Transverse colon (tissue), 4 donors: ENCODE results near the gene TIGD1. TPM values are rescaled to one million over a fixed set of nuclear protein-coding genes. Genes with fewer than 3 reads are reported as not detected.

Source experiments
- DNase-seq: peaks from one replicate; pipeline ENCODE4 v3.0.0-alpha.2; 2019
- H3K27ac ChIP-seq, 4 donors: fragments of 200-600 bp; sonication (generic); 2 replicates each; pipeline ENCODE4 v1.5.1; 2016 to 2018; ENCODE audit warnings: inconsistent platforms in 4 of 4
- H3K27me3 ChIP-seq: fragments of 200-600 bp; sonication (generic); 2 replicates; pipeline ENCODE4 v1.5.1; 2017; ENCODE audit warnings: inconsistent platforms
- H3K36me3 ChIP-seq, 4 donors: fragments of 200-600 bp; sonication (generic); 2 replicates each; pipeline ENCODE4 v1.5.1; 2017 to 2019; ENCODE audit warnings: inconsistent platforms in 4 of 4
- H3K4me1 ChIP-seq, 4 donors: fragments of 200-600 bp; sonication (generic); 2 replicates each; pipeline ENCODE4 v1.5.1; 2017 to 2020; ENCODE audit warnings: inconsistent platforms in 4 of 4
- H3K4me3 ChIP-seq, 4 donors: fragments of 200-600 bp; sonication (generic); 1 replicate in 1 of 4; 2 replicates in 3 of 4; pipeline versions ENCODE4 v1.5.1 to v1.6.1; 2017 to 2019; ENCODE audit warnings: inconsistent platforms in 4 of 4
- H3K9me3 ChIP-seq, 2 donors: fragments of 200-600 bp; sonication (generic); 2 replicates each; pipeline ENCODE4 v1.5.1; 2017 to 2019; ENCODE audit warnings: inconsistent platforms in 2 of 2
- EP300 ChIP-seq: sonication (generic); formaldehyde crosslinking; IDR thresholded peaks from one replicate; pipeline ENCODE4 v1.6.1; 2017; ENCODE audit warnings: antibody characterized with exemption, low read depth
- POLR2A ChIP-seq: fragments of 450-650 bp; IDR thresholded peaks from one replicate; pipeline ENCODE4 v1.6.1; 2016; ENCODE audit warnings: antibody characterized with exemption, mild to moderate bottlenecking, moderate library complexity
- POLR2AphosphoS5 ChIP-seq, 3 donors: sonication (generic); formaldehyde crosslinking; IDR thresholded peaks; one replicate each; pipeline ENCODE4 v1.6.1; 2016; ENCODE audit warnings: antibody characterized with exemption in 3 of 3
- WGBS, 2 donors: methylation state at CpG; one replicate each; pipeline ENCODE4 v1.1.5; 2018; ENCODE audit warnings: low coverage in 1 of 2; 5-methylcytosine and 5-hydroxymethylcytosine counted together
- in situ Hi-C, 4 donors: fragments of 200-750 bp; cut with MboI; loops; one replicate each; pipeline versions ENCODE4 v1.15.0 to v1.15.1; 2017; ENCODE audit warnings: low sequenced_read_pairs in 3 of 4, low pct_ligation_motif_present in 1 of 4, low pct_unique_long_range_greater_than_20kb in 1 of 4
- intact Hi-C: fragments of 100-400 bp; cut with DNase I; formaldehyde crosslinking; loops from one replicate; pipeline ENCODE4 v1.15.1; 2023; ENCODE audit warnings: low total_unique reads
- total RNA-seq, 4 donors: library from RNA; depleted of rRNA; stranded (reverse); fragments of >200 nt; gene quantifications; one replicate each; pipeline ENCODE4 v1.1.0, GENCODE V29; 2016
- TF ChIP-seq, protein P1 (sequence below), 5 experiments: fragments of 200-600 bp in 3 of 5; fragments of 450-650 bp in 2 of 5; sonication (generic) in 3 of 5; IDR thresholded peaks; 1 replicate in 2 of 5; 2 replicates in 3 of 5; pipeline ENCODE4 v1.5.1; 2016 to 2017; ENCODE audit warnings: antibody characterized with exemption in 5 of 5, inconsistent platforms in 3 of 5, mild to moderate bottlenecking in 2 of 5, moderate library complexity in 1 of 5

The TIGD1 gene
- total RNA-seq, 4 donors from 2014 or later: 4.6 to 23.1 (median 11.9) TPM

DNA sequence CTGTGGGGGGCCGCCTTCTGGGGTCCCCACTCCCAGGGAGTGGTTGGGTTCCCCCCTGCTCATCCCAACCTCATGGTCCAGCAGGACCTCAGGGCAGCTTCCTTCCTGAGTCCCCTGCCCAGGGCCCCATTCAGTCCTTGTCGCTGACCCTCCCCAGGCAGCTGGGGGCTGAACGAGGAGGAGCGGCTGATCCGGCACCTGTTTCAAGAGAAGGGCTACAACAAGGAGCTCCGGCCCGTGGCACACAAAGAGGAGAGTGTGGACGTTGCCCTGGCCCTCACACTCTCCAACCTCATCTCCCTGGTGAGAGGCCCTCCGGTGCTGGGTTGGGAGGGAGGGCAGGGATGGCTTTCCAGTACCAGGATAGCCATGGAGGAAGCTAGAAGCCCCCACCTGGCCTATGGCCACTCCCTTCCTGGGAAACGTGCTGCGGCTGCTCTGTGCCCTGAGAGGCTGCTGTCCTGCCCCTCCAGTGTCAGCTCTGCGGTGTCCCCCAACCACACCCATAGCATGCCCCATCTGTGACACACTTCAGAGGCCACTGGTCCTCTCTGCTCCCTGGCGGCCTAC, 23.9 kb downstream of the TIGD1 start:
- Histone ChIP-seq H3K9me3 (no peaks in the 10 kb centered on the region), H3K27ac (no peak overlapping the region), H3K4me3 (no peak overlapping the region), H3K36me3 (no peaks in the 10 kb centered on the region), H3K27me3 (peaks cover 53% of the 10 kb centered on the region), H3K4me1 (peaks cover 0 to 25% (median 25%) of the 10 kb centered on the region in 4 donors)
- DNase-seq: no peak
- in situ Hi-C loops (no loop called here), intact Hi-C loops (no loop called here)
- 76% methylated on average over 13 of the region's 13 CpGs; no CpG with 5 or more reads in 1 of the 2 donors for WGBS, 2 donors
- TF ChIP-seq, protein P1, sequence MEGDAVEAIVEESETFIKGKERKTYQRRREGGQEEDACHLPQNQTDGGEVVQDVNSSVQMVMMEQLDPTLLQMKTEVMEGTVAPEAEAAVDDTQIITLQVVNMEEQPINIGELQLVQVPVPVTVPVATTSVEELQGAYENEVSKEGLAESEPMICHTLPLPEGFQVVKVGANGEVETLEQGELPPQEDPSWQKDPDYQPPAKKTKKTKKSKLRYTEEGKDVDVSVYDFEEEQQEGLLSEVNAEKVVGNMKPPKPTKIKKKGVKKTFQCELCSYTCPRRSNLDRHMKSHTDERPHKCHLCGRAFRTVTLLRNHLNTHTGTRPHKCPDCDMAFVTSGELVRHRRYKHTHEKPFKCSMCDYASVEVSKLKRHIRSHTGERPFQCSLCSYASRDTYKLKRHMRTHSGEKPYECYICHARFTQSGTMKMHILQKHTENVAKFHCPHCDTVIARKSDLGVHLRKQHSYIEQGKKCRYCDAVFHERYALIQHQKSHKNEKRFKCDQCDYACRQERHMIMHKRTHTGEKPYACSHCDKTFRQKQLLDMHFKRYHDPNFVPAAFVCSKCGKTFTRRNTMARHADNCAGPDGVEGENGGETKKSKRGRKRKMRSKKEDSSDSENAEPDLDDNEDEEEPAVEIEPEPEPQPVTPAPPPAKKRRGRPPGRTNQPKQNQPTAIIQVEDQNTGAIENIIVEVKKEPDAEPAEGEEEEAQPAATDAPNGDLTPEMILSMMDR (IDR thresholded peaks at IDR 0.05): no peak
- TF ChIP-seq POLR2A: no peak
- TF ChIP-seq POLR2AphosphoS5 (IDR thresholded peaks at IDR 0.05): no peak
- TF ChIP-seq EP300: no peak

DNA sequence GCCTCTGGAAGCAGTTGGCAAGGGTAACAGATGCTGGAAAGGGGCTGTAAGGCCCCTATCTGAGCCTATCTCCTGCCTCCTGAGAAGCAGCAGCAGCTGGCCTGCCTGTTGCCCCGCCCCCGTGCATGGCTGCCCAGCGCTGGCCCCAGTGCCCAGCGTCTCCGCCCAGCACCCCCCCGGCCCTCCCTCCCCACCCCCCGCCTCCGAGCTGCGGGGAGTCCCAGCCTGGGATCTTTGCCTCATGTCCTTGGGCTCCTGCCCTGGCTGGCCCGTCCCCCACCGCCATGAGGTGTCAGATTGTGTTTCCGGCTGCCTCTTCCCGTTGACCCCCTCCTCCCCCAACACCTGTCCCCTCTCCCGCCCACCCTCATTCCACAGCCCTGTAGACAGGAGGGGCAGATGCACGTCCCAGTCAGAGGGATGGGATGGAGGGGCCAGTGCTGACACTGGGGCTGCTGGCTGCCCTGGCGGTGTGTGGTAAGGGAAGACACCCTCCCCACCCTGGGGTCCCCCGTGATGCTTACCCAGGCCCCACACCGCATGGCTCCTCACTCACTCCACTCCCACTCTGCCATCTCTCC, 24.5 kb downstream of the TIGD1 start, which contains the start of gene CHRND:
Gene CHRND (plus strand): TSS at position 370 of the 581 bp plus-strand sequence. CDS start 56 bp downstream, at position 426.
- Histone ChIP-seq H3K27me3 (peaks cover 59% of the 10 kb centered on the region), H3K4me1 (peaks cover 0 to 25% (median 25%) of the 10 kb centered on the region in 4 donors), H3K9me3 (no peaks in the 10 kb centered on the region), H3K36me3 (no peaks in the 10 kb centered on the region), H3K27ac (no peak within 1 kb of the TSS), H3K4me3 (no peak within 1 kb of the TSS)
- TF ChIP-seq, protein P1 (IDR thresholded peaks at IDR 0.05): no peak
- TF ChIP-seq EP300 (no peak), POLR2AphosphoS5 (IDR thresholded peaks at IDR 0.05) (no peak), POLR2A (no peak)
- WGBS, 2 donors: 44% methylated on average over 9 of the region's 18 CpGs; no CpG with 5 or more reads in 1 of the 2 donors
- DNase-seq: no peak
- intact Hi-C loops: no loop called here
- in situ Hi-C loops: no loop called here

DNA sequence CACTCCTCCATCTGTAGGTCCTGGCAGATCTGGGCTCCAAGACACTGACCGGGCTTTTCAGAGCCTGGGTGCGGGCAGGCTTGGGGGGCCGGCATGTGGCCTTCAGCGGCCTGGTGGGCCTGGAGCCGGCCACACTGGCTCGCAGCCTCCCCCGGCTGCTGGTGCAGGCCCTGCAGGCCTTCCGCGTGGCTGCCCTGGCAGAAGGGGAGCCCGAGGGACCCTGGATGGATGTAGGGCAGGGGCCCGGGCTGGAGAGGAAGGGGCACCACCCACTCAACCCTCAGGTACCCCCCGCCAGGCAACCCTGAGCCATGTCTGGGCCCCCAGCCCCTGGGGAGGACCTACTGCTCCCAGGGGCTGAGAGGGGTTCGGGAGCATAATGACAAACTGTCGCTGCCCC, 25.2 kb downstream of the TIGD1 start:
- Histone ChIP-seq H3K4me3 (no peak overlapping the region), H3K4me1 (peaks cover 0 to 25% (median 25%) of the 10 kb centered on the region in 4 donors), H3K27ac (no peak overlapping the region), H3K36me3 (no peaks in the 10 kb centered on the region), H3K27me3 (peaks cover 65% of the 10 kb centered on the region), H3K9me3 (no peaks in the 10 kb centered on the region)
- intact Hi-C loops (no loop called here), in situ Hi-C loops (no loop called here)
- TF ChIP-seq EP300 (no peak), POLR2A (no peak), POLR2AphosphoS5 (IDR thresholded peaks at IDR 0.05) (no peak)
- WGBS, 2 donors: 86% methylated on average over 12 of the region's 14 CpGs; no CpG with 5 or more reads in 1 of the 2 donors
- no peak for DNase-seq

DNA sequence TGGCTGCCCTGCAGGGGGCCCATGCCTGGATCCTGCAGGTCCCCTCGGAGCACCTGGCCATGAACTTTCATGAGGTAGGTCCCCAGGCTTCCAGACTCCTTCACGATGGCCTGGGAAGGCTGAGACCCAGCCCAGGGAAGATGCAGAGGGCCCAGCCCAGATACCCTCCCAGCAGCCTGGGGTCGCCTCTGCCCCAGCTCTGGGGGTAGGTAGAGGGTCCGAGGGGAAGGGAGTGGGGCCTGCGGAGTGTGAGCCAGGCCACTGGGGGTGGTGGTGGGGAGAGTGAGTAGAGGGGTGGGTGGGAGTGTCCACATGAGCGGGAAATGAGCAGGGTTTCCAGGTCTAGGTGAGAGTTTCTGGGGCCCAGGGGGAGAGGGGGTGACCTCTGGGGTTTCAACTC, 25.6 kb downstream of the TIGD1 start:
- intact Hi-C loops: loop anchor here (5.0 kb wide), 1 partner anchor 82 kb away; no protein-coding TSS in a partner anchor
- Histone ChIP-seq H3K27me3 (peaks cover 70% of the 10 kb centered on the region), H3K9me3 (no peaks in the 10 kb centered on the region), H3K27ac (no peak overlapping the region), H3K4me3 (no peak overlapping the region), H3K36me3 (no peaks in the 10 kb centered on the region), H3K4me1 (peaks cover 0 to 25% (median 25%) of the 10 kb centered on the region in 4 donors)
- WGBS, 2 donors: 68% methylated on average over 6 of the region's 6 CpGs; no CpG with 5 or more reads in 1 of the 2 donors
- no peak for DNase-seq
- TF ChIP-seq POLR2AphosphoS5 (IDR thresholded peaks at IDR 0.05) (no peak), EP300 (no peak), POLR2A (no peak)
- TF ChIP-seq, protein P1 (IDR thresholded peaks at IDR 0.05): no peak
- in situ Hi-C loops: no loop called here
